Transverse colon (tissue), 4 donors: ENCODE data around the gene PLIN3.
"Not testable (repeated sequence)": the region's sequence is repeated elsewhere in the genome, so short reads cannot be mapped to it uniquely, and the experiment has no call there.

ENCODE experiments used
- CTCF ChIP-seq, 5 experiments: fragments of 200-600 bp in 3 of 5; fragments of 450-650 bp in 2 of 5; sonication (generic) in 3 of 5; IDR thresholded peaks; 1 replicate in 2 of 5; 2 replicates in 3 of 5; pipeline ENCODE4 v1.5.1; 2016 to 2017; ENCODE audit warnings: antibody characterized with exemption in 5 of 5, inconsistent platforms in 3 of 5, mild to moderate bottlenecking in 2 of 5, moderate library complexity in 1 of 5
- EP300 ChIP-seq: sonication (generic); formaldehyde crosslinking; IDR thresholded peaks from one replicate; pipeline ENCODE4 v1.6.1; 2017; ENCODE audit warnings: antibody characterized with exemption, low read depth
- POLR2A ChIP-seq: fragments of 450-650 bp; IDR thresholded peaks from one replicate; pipeline ENCODE4 v1.6.1; 2016; ENCODE audit warnings: antibody characterized with exemption, mild to moderate bottlenecking, moderate library complexity
- POLR2AphosphoS5 ChIP-seq, 3 donors: sonication (generic); formaldehyde crosslinking; IDR thresholded peaks; one replicate each; pipeline ENCODE4 v1.6.1; 2016; ENCODE audit warnings: antibody characterized with exemption in 3 of 3

GRCh38 chr19:4884993-4885392, 17.5 kb upstream of the PLIN3 start:
- TF ChIP-seq POLR2A; CTCF (IDR thresholded peaks at IDR 0.05); EP300; POLR2AphosphoS5 (IDR thresholded peaks at IDR 0.05): not testable (repeated sequence)
